ENCODE results near the gene GP1BB. TPM values are rescaled to one million over a fixed set of nuclear protein-coding genes. Genes with fewer than 3 reads are reported as not detected.

Gene GP1BB
- total and polyA plus RNA-seq, 2 of the 4 experiments (the other 2 are of a cell fraction): 0.18 to 1.5 TPM

GRCh38 chr22:19724927-19725661 lies 1.8 kb downstream of the GP1BB start:
- Histone ChIP-seq H2AK5ac (ENCODE audit: low read depth, low read length) (no peak overlapping the region), H2AFZ (replicated peaks; ENCODE audit: low read length, poor library complexity) (no peak overlapping the region), H3K36me3 (ENCODE audit: control insufficient read depth, insufficient read depth, low read length) (peaks cover 13% of the 10 kb centered on the region), H3K4me3 (ENCODE audit: insufficient read depth, low read depth, low read length) (no peak overlapping the region), H2BK20ac (ENCODE audit: low read depth, low read length) (no peak overlapping the region), H4K5ac (ENCODE audit: low read depth, low read length) (no peak overlapping the region), H3K4me1 (ENCODE audit: control insufficient read depth, insufficient read depth, low read length) (no peaks in the 10 kb centered on the region; the same call in 1 of the 2 replicates), H3K4me2 (ENCODE audit: low read depth, low read length) (no peak overlapping the region), H3K18ac (ENCODE audit: low read depth, low read length) (no peak overlapping the region), H3K79me1 (ENCODE audit: low read depth in 1 of 2, low read length in 2 of 2) (no peaks in the 10 kb centered on the region), H2BK120ac (ENCODE audit: low read depth, low read length) (no peak overlapping the region), H3K9me1 (ENCODE audit: insufficient read depth, low read length) (no peaks in the 10 kb centered on the region), H3K4ac (ENCODE audit: low read depth, low read length) (no peak overlapping the region), H3K14ac (replicated peaks; ENCODE audit: low read depth, low read length) (no peak overlapping the region), H3K23ac (ENCODE audit: low read depth, low read length) (no peak overlapping the region), H4K91ac (ENCODE audit: insufficient read depth, low read depth, low read length) (no peak overlapping the region), H4K20me1 (ENCODE audit: insufficient read depth, low read length) (peaks cover 6% of the 10 kb centered on the region; the same call in 1 of the 2 replicates), H3K9me3 (ENCODE audit: control insufficient read depth, insufficient read depth, low read length) (no peaks in the 10 kb centered on the region), H3K56ac (ENCODE audit: extremely low read depth, insufficient read depth, low read length) (no peak overlapping the region), H2AK9ac (replicated peaks; ENCODE audit: low read depth, low read length, poor library complexity) (no peak overlapping the region), H3K9ac (ENCODE audit: low read depth, low read length) (no peak overlapping the region), H2BK5ac (ENCODE audit: low read depth, low read length, poor library complexity, severe bottlenecking) (no peak overlapping the region), H3K27ac (ENCODE audit: insufficient read depth, low read length) (no peak overlapping the region), H2BK15ac (ENCODE audit: low read depth, low read length) (no peak overlapping the region), H3K27me3 (ENCODE audit: control insufficient read depth, insufficient read depth, low read length) (peaks cover 22% of the 10 kb centered on the region; the same call in 1 of the 2 replicates), H4K8ac (ENCODE audit: low read depth in 2 of 2, low read length in 2 of 2) (no peak overlapping the region)
- intact Hi-C loops (cut with micrococcal nuclease): no loop called here
- dilution Hi-C loops (cut with HindIII; ENCODE audit: low sequenced_read_pairs, unreplicated experiment): no loop called here
- DNase-seq (no peak), ATAC-seq (ENCODE audit: low read depth) (no peak)
- no TSS peak for BruUV-seq (replicated peaks)
- POLR2A ChIA-PET (ENCODE audit: unreplicated experiment): no interaction called here
- TF ChIP-seq RCOR1 (IDR thresholded peaks at IDR 0.05; ENCODE audit: insufficient replicate concordance, low read length): no peak
- no peak for TF ChIP-seq MAZ (IDR thresholded peaks at IDR 0.05; ENCODE audit: borderline replicate concordance, low read depth, low read length)
- TF ChIP-seq, protein P1, sequence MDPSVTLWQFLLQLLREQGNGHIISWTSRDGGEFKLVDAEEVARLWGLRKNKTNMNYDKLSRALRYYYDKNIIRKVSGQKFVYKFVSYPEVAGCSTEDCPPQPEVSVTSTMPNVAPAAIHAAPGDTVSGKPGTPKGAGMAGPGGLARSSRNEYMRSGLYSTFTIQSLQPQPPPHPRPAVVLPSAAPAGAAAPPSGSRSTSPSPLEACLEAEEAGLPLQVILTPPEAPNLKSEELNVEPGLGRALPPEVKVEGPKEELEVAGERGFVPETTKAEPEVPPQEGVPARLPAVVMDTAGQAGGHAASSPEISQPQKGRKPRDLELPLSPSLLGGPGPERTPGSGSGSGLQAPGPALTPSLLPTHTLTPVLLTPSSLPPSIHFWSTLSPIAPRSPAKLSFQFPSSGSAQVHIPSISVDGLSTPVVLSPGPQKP (IDR thresholded peaks at IDR 0.05; ENCODE audit: borderline replicate concordance, low read depth, low read length): no peak
- TF ChIP-seq BHLHE40 (IDR thresholded peaks at IDR 0.05; ENCODE audit: low read depth, low read length): no peak
- TF ChIP-seq FOS (IDR thresholded peaks at IDR 0.05; ENCODE audit: low read depth, low read length): no peak
- no peak for TF ChIP-seq CEBPB (IDR thresholded peaks at IDR 0.05; ENCODE audit: low read depth, low read length)
- no peak for TF ChIP-seq USF2 (IDR thresholded peaks at IDR 0.05; ENCODE audit: low read depth, low read length)
- no peak for TF ChIP-seq SMC3 (IDR thresholded peaks at IDR 0.05; ENCODE audit: low read depth, low read length)
- no peak for TF ChIP-seq CHD1 (IDR thresholded peaks at IDR 0.05; ENCODE audit: low read depth, low read length)
- no peak for TF ChIP-seq RAD21 (IDR thresholded peaks at IDR 0.05; ENCODE audit: low read length)
- no peak for TF ChIP-seq POLR2A (IDR thresholded peaks at IDR 0.05; ENCODE audit: low read depth, low read length)
- TF ChIP-seq MAFK (IDR thresholded peaks at IDR 0.05; ENCODE audit: low read depth, low read length): no peak
- TF ChIP-seq MXI1 (IDR thresholded peaks at IDR 0.05; ENCODE audit: borderline replicate concordance, low read depth, low read length): no peak
- TF ChIP-seq, protein P2, sequence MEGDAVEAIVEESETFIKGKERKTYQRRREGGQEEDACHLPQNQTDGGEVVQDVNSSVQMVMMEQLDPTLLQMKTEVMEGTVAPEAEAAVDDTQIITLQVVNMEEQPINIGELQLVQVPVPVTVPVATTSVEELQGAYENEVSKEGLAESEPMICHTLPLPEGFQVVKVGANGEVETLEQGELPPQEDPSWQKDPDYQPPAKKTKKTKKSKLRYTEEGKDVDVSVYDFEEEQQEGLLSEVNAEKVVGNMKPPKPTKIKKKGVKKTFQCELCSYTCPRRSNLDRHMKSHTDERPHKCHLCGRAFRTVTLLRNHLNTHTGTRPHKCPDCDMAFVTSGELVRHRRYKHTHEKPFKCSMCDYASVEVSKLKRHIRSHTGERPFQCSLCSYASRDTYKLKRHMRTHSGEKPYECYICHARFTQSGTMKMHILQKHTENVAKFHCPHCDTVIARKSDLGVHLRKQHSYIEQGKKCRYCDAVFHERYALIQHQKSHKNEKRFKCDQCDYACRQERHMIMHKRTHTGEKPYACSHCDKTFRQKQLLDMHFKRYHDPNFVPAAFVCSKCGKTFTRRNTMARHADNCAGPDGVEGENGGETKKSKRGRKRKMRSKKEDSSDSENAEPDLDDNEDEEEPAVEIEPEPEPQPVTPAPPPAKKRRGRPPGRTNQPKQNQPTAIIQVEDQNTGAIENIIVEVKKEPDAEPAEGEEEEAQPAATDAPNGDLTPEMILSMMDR (conservative IDR thresholded peaks at IDR 0.05; ENCODE audit: low read depth, low read length): no peak
- no peak for TF ChIP-seq RFX5 (IDR thresholded peaks at IDR 0.05; ENCODE audit: low read depth, low read length)
- TF ChIP-seq NFE2L2 (IDR thresholded peaks at IDR 0.05; ENCODE audit: low read depth, low read length): no peak
- in situ Hi-C loops (cut with MboI; ENCODE audit: low sequenced_read_pairs): no loop called here
- 84% methylated on average over 25 of the region's 45 CpGs; no CpG with 5 or more reads in 1 of the 2 experiments for WGBS, 2 experiments (ENCODE audit: extremely low coverage in 2 of 2, insufficient read length in 1 of 2)
- CTCF ChIA-PET: no interaction called here

Data from IMR-90 (cell line).